Activated CD8-positive, alpha-beta memory T cell treated with anti-CD3 and anti-CD28 coated beads, Interleukin-2, amount 10 ng/mL, durations not matched to agents 7 days and 5 days (primary cell): ENCODE measurements around the gene SMO. TPM values are rescaled to one million over a fixed set of nuclear protein-coding genes. Genes with fewer than 3 reads are reported as not detected.
"Not testable (repeated sequence)": the region's sequence is repeated elsewhere in the genome, so short reads cannot be mapped to it uniquely, and the experiment has no call there.

Source experiments
- ATAC-seq: fragments of 150-1000 bp; cut with Tn5 transposase; one replicate; pipeline ENCODE4 v1.10.0; 2021; ENCODE audit warnings: moderate library complexity
- CTCF ChIA-PET: fragments of 350-600 bp; sonication (Branson Sonifier 250); formaldehyde crosslinking; loops from one replicate; lab custom pipeline; 2021; ENCODE audit warnings: antibody characterized with exemption; lab: Charles Lee
- DNase-seq: peaks from one replicate; pipeline ENCODE4 v3.0.0-alpha.2; 2020
- H3K27ac Mint-ChIP-seq: one replicate; pipeline ENCODE4 v1.8.0; 2021; ENCODE audit warnings: mild to moderate bottlenecking, mixed read lengths
- H3K27me3 Mint-ChIP-seq: one replicate; pipeline ENCODE4 v1.8.0; 2021; ENCODE audit warnings: mixed read lengths
- H3K36me3 Mint-ChIP-seq: one replicate; pipeline ENCODE4 v1.8.0; 2021; ENCODE audit warnings: mild to moderate bottlenecking, mixed read lengths
- H3K4me1 Mint-ChIP-seq: one replicate; pipeline ENCODE4 v1.8.0; 2021; ENCODE audit warnings: mixed read lengths
- H3K4me3 Mint-ChIP-seq: one replicate; pipeline ENCODE4 v1.8.0; 2021; ENCODE audit warnings: mild to moderate bottlenecking, moderate library complexity, mixed read lengths
- H3K9me3 Mint-ChIP-seq: one replicate; pipeline ENCODE4 v1.8.0; 2022; ENCODE audit warnings: low read depth, mixed read lengths
- total RNA-seq, 2 experiments: library from RNA; stranded (reverse); gene quantifications; one replicate each; pipeline ENCODE4 v1.2.3, GENCODE V29; 2021

The SMO gene
- total RNA-seq, 2 experiments from 2014 or later, result 0.07 TPM; not detected in 1

DNA sequence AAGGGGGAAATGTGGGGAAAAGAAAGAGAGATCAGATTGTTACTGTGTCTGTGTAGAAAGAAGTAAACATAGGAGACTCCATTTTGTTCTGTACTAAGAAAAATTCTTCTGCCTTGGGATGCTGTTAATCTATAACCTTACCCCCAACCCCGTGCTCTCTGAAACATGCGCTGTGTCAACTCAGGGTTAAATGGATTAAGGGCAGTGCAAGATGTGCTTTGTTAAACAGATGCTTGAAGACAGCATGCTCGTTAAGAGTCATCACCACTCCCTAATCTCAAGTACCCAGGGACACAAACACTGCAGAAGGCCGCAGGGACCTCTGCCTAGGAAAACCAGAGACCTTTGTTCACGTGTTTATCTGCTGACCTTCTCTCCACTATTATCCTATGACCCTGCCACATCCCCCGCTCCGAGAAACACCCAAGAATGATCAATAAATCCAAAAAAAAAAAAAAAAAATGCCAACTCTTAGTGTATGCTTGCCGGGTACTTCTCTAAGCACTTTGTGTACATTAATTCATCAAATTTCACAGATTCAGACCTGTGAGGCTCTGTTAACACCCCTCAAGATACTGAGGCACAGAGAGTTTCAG, 28.5 kb downstream of the SMO start:
- DNase-seq, H3K36me3 Mint-ChIP-seq, H3K27me3 Mint-ChIP-seq, H3K4me1 Mint-ChIP-seq, ATAC-seq, H3K9me3 Mint-ChIP-seq, H3K4me3 Mint-ChIP-seq, H3K27ac Mint-ChIP-seq: not testable (repeated sequence)
- CTCF ChIA-PET, result interaction anchor here (0.8 to 10.9 kb wide), 10 partner anchors 10 to 609 kb away, joined by 4 to 232 read pairs (median 15); no protein-coding TSS in a partner anchor

DNA sequence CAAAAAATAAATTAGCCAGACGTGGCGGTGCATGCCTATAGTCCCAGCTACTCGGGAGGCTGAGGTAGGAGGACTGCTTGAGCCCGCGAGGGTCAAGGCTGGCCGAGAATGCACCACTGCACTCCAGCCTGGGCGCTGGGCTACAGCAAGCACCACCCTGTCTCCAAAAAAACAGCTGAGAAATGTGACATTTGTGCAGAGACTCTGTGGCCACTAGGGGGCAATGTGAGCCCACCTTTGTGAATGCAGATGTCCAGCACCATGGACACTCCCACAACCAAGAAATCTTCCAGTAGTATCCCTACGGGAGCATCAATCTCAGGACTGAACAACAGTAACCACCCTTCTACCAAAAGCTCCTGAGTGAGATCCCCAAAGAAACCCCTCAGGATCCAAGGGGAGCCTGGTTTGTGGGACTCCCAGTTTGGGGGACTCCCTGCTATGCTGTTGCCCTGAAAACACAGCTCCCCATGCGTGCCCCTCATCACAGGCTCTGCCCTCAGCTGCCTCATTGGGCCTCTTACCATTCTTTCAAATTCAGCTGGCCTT, 30.2 kb downstream of the SMO start:
- DNase-seq (peak; percentile 84), ATAC-seq (peak; percentile 91)
- no peaks in the 10 kb centered on the region for H3K36me3 Mint-ChIP-seq
- H3K27me3 Mint-ChIP-seq, result peaks cover 9% of the 10 kb centered on the region
- H3K4me1 Mint-ChIP-seq, result peaks cover 17% of the 10 kb centered on the region
- no peaks in the 10 kb centered on the region for H3K9me3 Mint-ChIP-seq
- no peak overlapping the region for H3K4me3 Mint-ChIP-seq
- H3K27ac Mint-ChIP-seq, result no peak overlapping the region
- CTCF ChIA-PET, result interaction anchor here (0.6 to 10.9 kb wide), 53 partner anchors 8 to 611 kb away, joined by 3 to 232 read pairs (median 5); partner anchors contain the start of genes SMO and STRIP2

DNA sequence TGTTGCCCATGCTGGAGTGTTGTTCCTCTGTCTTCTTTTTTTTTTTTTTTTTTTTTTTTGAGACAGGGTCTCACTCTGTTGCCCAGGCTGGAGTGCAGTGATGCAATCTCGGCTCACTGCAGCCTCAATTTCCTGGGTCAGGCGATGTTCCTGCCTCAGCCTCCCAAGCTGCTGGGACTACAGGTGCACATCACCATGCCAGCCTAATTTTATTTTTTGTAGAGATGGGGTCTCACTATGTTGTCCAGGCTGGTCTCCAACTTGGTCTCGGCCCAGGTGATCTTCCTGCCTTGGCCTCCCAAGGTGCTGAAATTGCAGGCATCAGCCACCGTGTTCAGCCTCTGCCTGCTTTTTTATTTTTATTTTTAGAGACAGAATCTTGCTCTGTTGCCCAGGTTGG, 30.7 kb downstream of the SMO start:
- ATAC-seq, H3K9me3 Mint-ChIP-seq, DNase-seq, H3K27ac Mint-ChIP-seq, H3K36me3 Mint-ChIP-seq, H3K27me3 Mint-ChIP-seq, H3K4me3 Mint-ChIP-seq: not testable (repeated sequence)
- CTCF ChIA-PET, result interaction anchor here (0.7 to 10.9 kb wide), 47 partner anchors 8 to 914 kb away, joined by 3 to 232 read pairs (median 6); partner anchors contain the start of genes SMO and STRIP2
- H3K4me1 Mint-ChIP-seq, result peaks cover 18% of the 10 kb centered on the region

GRCh38 chr7:129222064-129222463, 33.6 kb downstream of the SMO start:
- DNase-seq (no peak), ATAC-seq (no peak)
- CTCF ChIA-PET, result interaction anchor here (1.6 to 10.9 kb wide), 5 partner anchors 11 to 81 kb away, joined by 4 to 232 read pairs (median 76); no protein-coding TSS in a partner anchor
- Mint-ChIP-seq H3K9me3 (no peaks in the 10 kb centered on the region), H3K27me3 (peaks cover 8% of the 10 kb centered on the region), H3K27ac (no peak overlapping the region), H3K4me1 (peaks cover 35% of the 10 kb centered on the region), H3K36me3 (no peaks in the 10 kb centered on the region), H3K4me3 (peak overlapping the region; percentile 17)

DNA sequence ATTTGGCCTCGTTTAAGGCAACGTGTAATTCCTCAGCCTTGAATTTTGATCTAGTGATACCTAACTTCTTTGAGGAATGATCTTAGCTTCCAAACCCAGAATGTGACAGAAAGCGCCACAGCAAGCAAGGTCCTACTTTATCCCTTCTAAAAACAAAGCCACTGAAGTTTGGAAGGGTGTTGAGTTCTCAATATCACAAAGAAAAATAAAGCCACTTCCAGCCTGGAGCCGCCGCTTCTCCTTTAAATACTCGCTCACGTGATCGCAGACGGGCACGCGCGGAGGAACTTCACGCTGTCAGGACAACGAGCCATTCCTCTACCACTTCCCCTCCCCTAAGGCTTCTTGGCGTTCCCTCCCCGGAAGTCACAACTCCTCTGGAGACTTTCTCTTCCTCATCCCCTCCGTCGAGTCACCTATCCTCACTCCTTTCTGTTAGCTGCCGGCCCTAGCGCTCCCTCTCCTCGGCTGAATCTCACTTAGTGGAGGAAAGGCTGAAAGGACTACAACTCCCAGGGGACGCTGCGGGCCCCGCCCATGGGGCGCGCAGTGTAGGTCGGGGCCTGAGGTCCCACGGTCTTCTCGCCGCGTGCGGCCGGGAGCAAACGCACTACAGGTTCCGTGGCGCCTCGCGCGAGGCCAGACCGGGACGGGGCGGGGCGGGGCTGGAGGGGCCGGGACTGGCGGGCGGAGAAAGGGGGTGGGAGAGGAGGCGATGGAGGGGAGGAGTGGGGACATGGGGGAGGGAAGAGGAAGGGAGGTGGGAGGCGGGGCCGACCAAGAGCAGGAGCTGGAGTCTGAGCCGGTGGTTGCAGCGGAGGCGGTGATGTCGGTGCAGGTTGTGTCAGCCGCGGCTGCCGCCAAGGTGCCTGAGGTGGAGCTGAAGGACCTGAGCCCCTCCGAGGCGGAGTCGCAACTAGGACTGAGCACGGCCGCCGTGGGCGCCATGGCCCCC, 36.1 kb downstream of the SMO start, which contains the start of gene AHCYL2:
TSS of gene AHCYL2 (plus strand) at position 780 of the 955 bp plus-strand sequence.
- Mint-ChIP-seq H3K27me3 (no peaks in the 10 kb centered on the region), H3K27ac (peak within 1 kb of the TSS; percentile 90), H3K9me3 (no peaks in the 10 kb centered on the region), H3K4me3 (peak within 1 kb of the TSS; percentile 88), H3K36me3 (no peaks in the 10 kb centered on the region), H3K4me1 (peaks cover 30% of the 10 kb centered on the region)
- CTCF ChIA-PET, result interaction anchor here (0.5 to 10.9 kb wide), 12 partner anchors 11 to 600 kb away, joined by 3 to 232 read pairs (median 4); no protein-coding TSS in a partner anchor
- DNase-seq, result peak; percentile 98
- ATAC-seq, result peak; percentile 94

DNA sequence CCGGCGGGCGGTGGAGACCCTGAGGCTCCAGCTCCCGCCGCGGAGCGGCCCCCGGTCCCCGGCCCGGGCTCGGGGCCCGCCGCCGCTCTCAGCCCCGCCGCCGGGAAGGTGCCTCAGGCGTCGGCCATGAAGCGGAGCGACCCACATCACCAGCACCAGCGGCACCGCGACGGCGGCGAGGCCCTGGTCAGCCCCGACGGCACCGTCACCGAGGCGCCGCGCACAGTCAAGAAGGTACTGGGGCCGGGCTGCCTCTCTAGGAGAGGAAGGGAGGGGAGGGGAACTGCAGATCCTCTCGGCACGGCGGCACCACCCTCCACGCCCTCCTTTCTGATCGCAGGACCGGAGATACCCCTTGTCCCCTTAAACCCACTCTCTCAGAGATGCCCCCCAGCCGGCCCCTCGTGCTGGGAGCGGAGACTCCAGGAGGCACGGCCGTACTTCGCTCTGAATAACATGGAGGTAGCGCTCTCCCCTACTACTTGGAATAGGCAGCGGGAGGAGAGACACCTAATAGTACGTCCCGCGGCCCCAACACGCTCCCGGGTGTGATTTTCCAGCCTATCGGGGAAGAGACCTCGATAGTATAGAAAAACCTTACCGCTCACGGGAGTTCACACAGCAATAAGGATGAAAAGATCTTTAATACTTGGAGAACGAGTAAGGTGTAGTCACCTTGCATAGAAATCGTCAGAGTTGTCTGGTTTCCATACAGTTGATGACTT, 36.9 kb downstream of the SMO start:
- H3K27me3 Mint-ChIP-seq, result no peaks in the 10 kb centered on the region
- peak; percentile 74 for DNase-seq
- ATAC-seq, result peak; percentile 52
- CTCF ChIA-PET, result interaction anchor here (0.8 to 10.9 kb wide), 11 partner anchors 7 to 600 kb away, joined by 3 to 232 read pairs (median 4); no protein-coding TSS in a partner anchor
- no peaks in the 10 kb centered on the region for H3K36me3 Mint-ChIP-seq
- no peaks in the 10 kb centered on the region for H3K9me3 Mint-ChIP-seq
- H3K4me3 Mint-ChIP-seq, result peak overlapping the region; percentile 88
- peaks cover 30% of the 10 kb centered on the region for H3K4me1 Mint-ChIP-seq
- peak overlapping the region; percentile 83 for H3K27ac Mint-ChIP-seq

DNA sequence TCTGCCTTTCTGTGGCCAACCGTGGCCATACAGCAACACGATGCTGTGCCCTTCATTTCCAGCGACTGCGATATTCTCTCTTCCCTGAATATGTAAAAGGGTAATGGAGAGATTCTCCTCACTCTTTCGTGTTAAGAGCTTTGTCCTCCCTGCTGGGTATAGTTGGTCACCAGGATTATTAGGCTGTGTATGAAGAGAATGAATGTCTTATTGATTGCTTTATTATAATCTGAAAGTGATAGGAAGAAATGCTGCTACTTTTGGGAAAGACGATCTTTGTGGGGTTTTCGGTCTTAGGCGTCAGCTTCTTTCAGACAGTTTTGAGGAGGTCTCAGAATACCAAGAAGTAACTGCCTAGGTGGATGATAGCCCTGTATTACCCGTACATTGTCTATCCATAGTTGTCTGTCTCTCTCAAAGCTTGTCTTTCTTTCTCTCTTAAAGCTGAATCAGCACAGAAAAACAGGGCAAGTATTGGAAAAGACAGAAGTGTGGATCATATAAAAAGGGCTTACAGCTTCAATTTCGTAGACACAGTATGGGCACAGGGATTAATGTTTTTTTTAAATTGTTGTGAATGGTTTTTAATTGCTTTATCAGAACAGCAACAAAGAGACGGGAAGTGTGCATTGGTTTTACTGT, 37.6 kb downstream of the SMO start:
- peaks cover 30% of the 10 kb centered on the region for H3K4me1 Mint-ChIP-seq
- no peaks in the 10 kb centered on the region for H3K27me3 Mint-ChIP-seq
- H3K36me3 Mint-ChIP-seq, result no peaks in the 10 kb centered on the region
- DNase-seq, result no peak
- no peaks in the 10 kb centered on the region for H3K9me3 Mint-ChIP-seq
- ATAC-seq, result no peak
- H3K27ac Mint-ChIP-seq, result peak overlapping the region; percentile 59
- H3K4me3 Mint-ChIP-seq, result peak overlapping the region; percentile 88
- CTCF ChIA-PET, result interaction anchor here (1.0 to 10.9 kb wide), 4 partner anchors 8 to 142 kb away, joined by 3 to 232 read pairs (median 10); no protein-coding TSS in a partner anchor

GRCh38 chr7:129227646-129228578, 39.5 kb downstream of the SMO start:
- Mint-ChIP-seq H3K36me3 (no peaks in the 10 kb centered on the region), H3K4me1 (peaks cover 26% of the 10 kb centered on the region), H3K4me3 (no peak overlapping the region), H3K27ac (no peak overlapping the region), H3K27me3 (no peaks in the 10 kb centered on the region), H3K9me3 (no peaks in the 10 kb centered on the region)
- DNase-seq (no peak), ATAC-seq (no peak)
- CTCF ChIA-PET, result interaction anchor here (0.7 to 10.9 kb wide), 4 partner anchors 10 to 981 kb away, joined by 3 to 232 read pairs (median 10); no protein-coding TSS in a partner anchor

DNA sequence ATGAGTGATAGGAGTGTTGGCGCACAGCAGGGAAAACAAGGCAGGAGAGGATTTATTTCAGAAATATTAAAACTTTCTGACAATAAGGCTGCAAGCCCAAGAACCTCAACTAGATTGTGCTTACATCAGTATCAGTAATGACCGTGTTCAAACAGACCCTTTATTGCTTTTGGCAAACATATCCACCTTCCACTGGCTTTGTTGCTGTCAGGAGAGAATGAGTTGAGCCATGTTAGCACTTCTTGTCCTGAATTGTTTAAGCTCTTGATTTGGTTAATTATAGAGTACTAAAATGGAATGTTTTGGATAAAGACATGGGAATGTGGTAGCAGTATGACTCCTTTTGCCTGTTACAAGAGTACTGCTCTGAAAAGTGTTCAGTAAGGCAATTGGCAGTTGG, 40.2 kb downstream of the SMO start:
- CTCF ChIA-PET, result interaction anchor here (0.6 to 2.9 kb wide), 4 partner anchors 11 to 72 kb away, joined by 3 to 17 read pairs (median 6); no protein-coding TSS in a partner anchor
- Mint-ChIP-seq H3K9me3 (no peaks in the 10 kb centered on the region), H3K4me3 (no peak overlapping the region), H3K36me3 (no peaks in the 10 kb centered on the region), H3K27ac (no peak overlapping the region), H3K27me3 (no peaks in the 10 kb centered on the region), H3K4me1 (peaks cover 24% of the 10 kb centered on the region)
- DNase-seq, result no peak
- ATAC-seq, result no peak

DNA sequence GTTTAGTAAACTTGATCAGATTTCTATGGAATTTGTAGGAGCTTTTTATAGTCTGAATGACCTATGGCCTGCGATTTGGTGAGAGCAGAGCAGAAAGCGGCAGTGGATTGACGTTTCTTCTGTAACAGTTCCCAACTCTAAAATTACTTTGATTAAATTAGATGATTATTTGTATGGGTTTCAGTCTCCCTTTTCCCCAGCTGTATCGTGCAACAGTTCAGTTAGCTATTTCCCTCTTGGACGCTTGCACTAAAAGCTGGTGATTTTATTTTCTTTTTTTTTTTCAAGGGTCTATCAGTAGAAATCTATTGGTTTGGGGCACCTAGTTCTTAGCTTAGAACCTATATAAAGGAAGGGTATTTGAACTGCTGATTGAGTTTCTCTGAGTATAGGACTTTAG, 43.2 kb downstream of the SMO start:
- CTCF ChIA-PET, result interaction anchor here (2.9 to 3.2 kb wide), 2 partner anchors 14 to 41 kb away, joined by 8 to 22 read pairs; no protein-coding TSS in a partner anchor
- H3K9me3 Mint-ChIP-seq, result no peaks in the 10 kb centered on the region
- no peak overlapping the region for H3K27ac Mint-ChIP-seq
- H3K4me3 Mint-ChIP-seq, result no peak overlapping the region
- peaks cover 7% of the 10 kb centered on the region for H3K4me1 Mint-ChIP-seq
- DNase-seq, result no peak
- ATAC-seq, result no peak
- H3K36me3 Mint-ChIP-seq, result peaks cover 1% of the 10 kb centered on the region
- no peaks in the 10 kb centered on the region for H3K27me3 Mint-ChIP-seq

DNA sequence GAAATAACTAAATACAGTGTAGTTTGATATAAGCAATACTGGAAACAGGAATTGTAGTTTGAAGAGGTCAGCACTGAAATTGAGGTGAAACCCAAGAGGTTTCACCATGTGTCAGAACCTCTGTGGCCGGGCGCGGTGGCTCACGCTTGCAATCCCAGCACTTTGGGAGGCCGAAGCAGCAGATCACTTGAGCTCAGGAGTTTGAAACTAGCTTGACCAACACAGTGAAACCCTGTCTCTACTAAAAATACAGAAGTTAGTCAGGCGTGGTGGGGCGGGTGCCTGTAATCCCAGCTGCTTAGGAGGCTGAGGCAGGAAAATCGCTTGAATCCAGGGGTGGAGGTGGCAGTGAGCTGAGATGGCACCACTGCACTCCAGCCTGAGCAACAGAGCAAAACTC, 50.1 kb downstream of the SMO start:
- peaks cover 3% of the 10 kb centered on the region for H3K36me3 Mint-ChIP-seq
- H3K4me3 Mint-ChIP-seq, result no peak overlapping the region
- H3K9me3 Mint-ChIP-seq, result no peaks in the 10 kb centered on the region
- H3K27ac Mint-ChIP-seq, result no peak overlapping the region
- DNase-seq (no peak), ATAC-seq (no peak)
- H3K27me3 Mint-ChIP-seq, result no peaks in the 10 kb centered on the region
- H3K4me1 Mint-ChIP-seq, result no peaks in the 10 kb centered on the region
- CTCF ChIA-PET, result interaction anchor here (0.7 to 2.3 kb wide), 5 partner anchors 9 to 34 kb away, joined by 3 to 6 read pairs (median 3); no protein-coding TSS in a partner anchor
